SK-N-MC (cell line): ENCODE measurements around the gene ARSB.

Experiments
- EZH2 ChIP-seq: fragments of 200-600 bp; sonication (generic); IDR thresholded peaks from one replicate; pipeline ENCODE4 v1.6.1; 2017; ENCODE audit warnings: antibody characterized with exemption
- POLR2AphosphoS5 ChIP-seq: IDR thresholded peaks from 2 replicates; pipeline ENCODE4 v1.6.1; 2012; ENCODE audit warnings: mild to moderate bottlenecking, low read depth, low read length, borderline replicate concordance

DNA sequence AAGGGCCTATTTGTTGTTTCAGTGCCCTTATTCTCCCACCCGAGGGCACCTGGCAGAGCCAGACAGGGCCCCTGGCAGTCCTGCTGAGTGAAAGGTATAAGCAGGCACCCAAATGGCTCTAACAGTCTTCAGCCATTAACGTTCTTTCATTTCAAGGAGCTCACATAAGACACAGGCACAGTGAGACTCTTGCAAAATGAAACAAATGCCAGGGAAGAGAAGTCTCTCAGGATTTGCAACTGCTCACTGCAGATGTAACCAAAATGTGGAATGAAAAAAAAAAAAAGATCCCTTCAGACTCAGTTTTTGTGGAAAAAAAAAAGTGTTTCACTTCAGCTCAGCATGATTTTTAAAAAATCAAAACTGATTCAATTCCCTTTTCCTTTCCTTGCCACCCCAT, 181.2 kb downstream of the ARSB start:
- TF ChIP-seq EZH2 (no peak), POLR2AphosphoS5 (no peak)
